GM19467 (cell line): ENCODE data around the gene BICD1.
"Not testable (repeated sequence)": the region's sequence is repeated elsewhere in the genome, so short reads cannot be mapped to it uniquely, and the experiment has no call there.

ENCODE experiments used
- ATAC-seq: cut with Tn5 transposase; IDR thresholded peaks from one replicate; pipeline ENCODE4 v1.9.1; 2021; ENCODE audit warnings: mild to moderate bottlenecking, moderate library complexity; ENCODE audit not compliant: unreplicated experiment

Gene BICD1

GRCh38 chr12:32272465-32272864, 165.8 kb downstream of the BICD1 start:
- ATAC-seq = peak; percentile 27

- peak; percentile 57 for ATAC-seq
Observed at GRCh38 chr12:32273063-32273522, 166.4 kb downstream of the BICD1 start.

GRCh38 chr12:32273712-32274111, 167.1 kb downstream of the BICD1 start:
- ATAC-seq = peak; percentile 74

- ATAC-seq = no peak
Observed at GRCh38 chr12:32274665-32275064, 168.0 kb downstream of the BICD1 start.

GRCh38 chr12:32275520-32275919, 168.9 kb downstream of the BICD1 start:
- not testable (repeated sequence) for ATAC-seq

- ATAC-seq = no peak
Observed at GRCh38 chr12:32277774-32278173, 171.1 kb downstream of the BICD1 start.

GRCh38 chr12:32281098-32281497, 174.5 kb downstream of the BICD1 start:
- ATAC-seq = no peak

- ATAC-seq = no peak
Observed at GRCh38 chr12:32284561-32284960, 177.9 kb downstream of the BICD1 start.

- ATAC-seq = no peak
Observed at GRCh38 chr12:32285021-32285420, 178.4 kb downstream of the BICD1 start.

- no peak for ATAC-seq
Observed at GRCh38 chr12:32285489-32285888, 178.8 kb downstream of the BICD1 start.

GRCh38 chr12:32290411-32290810, 183.8 kb downstream of the BICD1 start:
- ATAC-seq = no peak

- no peak for ATAC-seq
Observed at GRCh38 chr12:32292151-32292550, 185.5 kb downstream of the BICD1 start.

- ATAC-seq = no peak
Observed at GRCh38 chr12:32293808-32294419, 187.3 kb downstream of the BICD1 start.

GRCh38 chr12:32296567-32296966, 189.9 kb downstream of the BICD1 start:
- ATAC-seq = no peak

GRCh38 chr12:32298917-32299316, 192.3 kb downstream of the BICD1 start:
- no peak for ATAC-seq

- ATAC-seq = no peak
Observed at GRCh38 chr12:32301216-32301615, 194.6 kb downstream of the BICD1 start.

GRCh38 chr12:32302218-32303173, 195.8 kb downstream of the BICD1 start:
- ATAC-seq = peak; percentile 90

GRCh38 chr12:32303174-32303549, 196.5 kb downstream of the BICD1 start:
- no peak for ATAC-seq

GRCh38 chr12:32305163-32305562, 198.5 kb downstream of the BICD1 start:
- ATAC-seq = no peak

GRCh38 chr12:32307326-32307725, 200.7 kb downstream of the BICD1 start:
- ATAC-seq = no peak

GRCh38 chr12:32309811-32310736, 203.4 kb downstream of the BICD1 start:
- no peak for ATAC-seq
